ENCODE results near the gene EVA1C. TPM values are rescaled to one million over a fixed set of nuclear protein-coding genes. Genes with fewer than 3 reads are reported as not detected.
A peak's percentile ranks its signal among the peaks of the same experiment; 100 is the strongest.

EVA1C gene
- total and polyA plus RNA-seq, 9 of the 15 experiments (the other 6 are each of a cell fraction or from before 2014, with no cell fraction given), result 0.22 TPM; not detected in 8

- TF ChIP-seq NBN (IDR thresholded peaks at IDR 0.05; ENCODE audit: low read depth), result peak; percentile 69
- TF ChIP-seq RNF2 (IDR thresholded peaks at IDR 0.05), result peak; percentile 76; the same call in 1 of the 2 replicates
- TF ChIP-seq E2F5 (CRISPR knock-in tag; IDR thresholded peaks at IDR 0.05), result no peak
- no peak for TF ChIP-seq HNRNPUL1 (IDR thresholded peaks at IDR 0.05; ENCODE audit: low read length)
- TF ChIP-seq MTA1 (IDR thresholded peaks at IDR 0.05; ENCODE audit: borderline replicate concordance), result no peak
- TF ChIP-seq RB1 (IDR thresholded peaks at IDR 0.05; ENCODE audit: low read depth), result no peak
- no peak for TF ChIP-seq FOXJ2 (tag; IDR thresholded peaks at IDR 0.05)
- 0 out of 2 replicates have a peak, but pooled peaks have one; percentile 50 for TF ChIP-seq NFATC3 (IDR thresholded peaks at IDR 0.05)
- TF ChIP-seq HMG20A (CRISPR knock-in tag; conservative IDR thresholded peaks at IDR 0.05), result no peak
- peak; percentile 76 for TF ChIP-seq MYNN (IDR thresholded peaks at IDR 0.05)
- TF ChIP-seq MYNN (CRISPR knock-in tag; IDR thresholded peaks at IDR 0.05), result no peak
- TF ChIP-seq ZNF592 (IDR thresholded peaks at IDR 0.05), result peak; percentile 88
- no peak for TF ChIP-seq IFI16 (CRISPR knock-in tag; IDR thresholded peaks at IDR 0.05)
- TF ChIP-seq PYGO2 (tag; IDR thresholded peaks at IDR 0.05), result no peak
- peak in 1 of 3 experiments; percentile 38; a peak in 2 of 6 replicates for TF ChIP-seq ZBTB11 (CRISPR knock-in tag; IDR thresholded peaks at IDR 0.05)
- no peak for TF ChIP-seq MED1 (CRISPR knock-in tag; IDR thresholded peaks at IDR 0.05; ENCODE audit: borderline replicate concordance)
- TF ChIP-seq CTBP1 (IDR thresholded peaks at IDR 0.05; ENCODE audit: borderline replicate concordance), result peak; percentile 42; the same call in 1 of the 2 replicates
- TF ChIP-seq CHAMP1 (IDR thresholded peaks at IDR 0.05), result no peak; the same call in 1 of the 2 replicates
- no peak for TF ChIP-seq POLR3G (IDR thresholded peaks at IDR 0.05; ENCODE audit: extremely low read depth, insufficient read length, insufficient replicate concordance)
- TF ChIP-seq CBFA2T3 (IDR thresholded peaks at IDR 0.05), result peak; percentile 96
These were observed 133.5 kb downstream of the EVA1C start (continued) for GRCh38 chr21:32545948-32546441.
